Measurements from ENCODE around the gene ATF6B. TPM values are rescaled to one million over a fixed set of nuclear protein-coding genes. Genes with fewer than 3 reads are reported as not detected.

ATF6B gene
- total and polyA plus RNA-seq, 2 of the 8 experiments (the other 6 are each of a cell fraction or from before 2014, with no cell fraction given): 38.1 to 42.2 TPM

GRCh38 chr6:32109114-32109764 lies 18.8 kb downstream of the ATF6B start, which contains the start of gene TNXB (continued):
- TF ChIP-seq USF2 (IDR thresholded peaks at IDR 0.05; ENCODE audit: low read length) (no peak), CTBP2 (IDR thresholded peaks at IDR 0.05; ENCODE audit: borderline replicate concordance, insufficient read depth, insufficient read length, low read length) (no peak), SUZ12 (IDR thresholded peaks at IDR 0.05; ENCODE audit: low read length) (no peak), CHD1 (IDR thresholded peaks at IDR 0.05; ENCODE audit: low read depth, low read length) (no peak)

Data from H1 (cell line).